Measurements from ENCODE around the gene ALPL. TPM values are rescaled to one million over a fixed set of nuclear protein-coding genes. Genes with fewer than 3 reads are reported as not detected.

The ALPL gene
- total RNA-seq (2022; extraction: Qiagen RNA extraction; ENCODE audit: low read depth), result 0.24 to 0.57 TPM (median 0.34 TPM) in 5 replicates

GRCh38 chr1:21509351-21510112 is at the start of gene ALPL:
TSS of gene ALPL (plus strand) at chr1:21509423. CDS start at chr1:21554082, 44,659 bp downstream.

Other genes starting within 250 kb of the ALPL start
- gene ECE1, start 219.0 kb upstream of the ALPL start, total RNA-seq (2022; extraction: Qiagen RNA extraction; ENCODE audit: low read depth), result 55.3 to 70.4 TPM (median 64.0 TPM) in 5 replicates
- gene NBPF3, start 69.3 kb upstream of the ALPL start, total RNA-seq (2022; extraction: Qiagen RNA extraction; ENCODE audit: low read depth), result 6.4 to 9.5 TPM (median 8.0 TPM) in 5 replicates
- 10.6 to 14.5 TPM (median 13.6 TPM) in 5 replicates for gene RAP1GAP, start 159.9 kb downstream of the ALPL start, total RNA-seq (2022; extraction: Qiagen RNA extraction; ENCODE audit: low read depth)